Stimulated activated CD4-positive, alpha-beta T cell treated with anti-CD3 and anti-CD28 coated beads, Interleukin-4, amount 100 ng/mL, for 48 hours (primary cell): Measurements from ENCODE around the gene OR1Q1.
"Not testable (repeated sequence)": the region's sequence is repeated elsewhere in the genome, so short reads cannot be mapped to it uniquely, and the experiment has no call there.

Experiments used
- DNase-seq, 2 donors: peaks; one replicate each; pipeline ENCODE4 v3.0.0-alpha.2; 2020; ENCODE audit warnings: low read depth in 2 of 2

The OR1Q1 gene

GRCh38 chr9:122614362-122614761 is at the start of gene OR1Q1:
OR1Q1 (plus strand) TSS chr9:122614738; CDS start chr9:122614738, 0 bp downstream.
- no peak for DNase-seq

GRCh38 chr9:122567901-122568300 is 46.6 kb upstream of the OR1Q1 start:
- no peak for DNase-seq

GRCh38 chr9:122572456-122572855 is 42.1 kb upstream of the OR1Q1 start:
- DNase-seq, result no peak

GRCh38 chr9:122579874-122580273 is 34.7 kb upstream of the OR1Q1 start:
- no peak for DNase-seq

GRCh38 chr9:122580360-122580759 is 34.2 kb upstream of the OR1Q1 start:
- DNase-seq, result no peak

- DNase-seq, result not testable (repeated sequence)
Observed at GRCh38 chr9:122583284-122583683, 31.3 kb upstream of the OR1Q1 start, which contains the start of gene OR1L8. OR1L8 (minus strand) TSS chr9:122583384; CDS start chr9:122568477, 14,907 bp downstream.

GRCh38 chr9:122605691-122606090 is 8.8 kb upstream of the OR1Q1 start:
- DNase-seq, result no peak

GRCh38 chr9:122606587-122606986 is 8.0 kb upstream of the OR1Q1 start:
- DNase-seq, result no peak

GRCh38 chr9:122609804-122610203 is 4.7 kb upstream of the OR1Q1 start:
- no peak for DNase-seq

GRCh38 chr9:122619996-122620395 is 5.5 kb downstream of the OR1Q1 start:
- no peak for DNase-seq

GRCh38 chr9:122642226-122642625 is 27.7 kb downstream of the OR1Q1 start:
- DNase-seq, result no peak

GRCh38 chr9:122656378-122656777 is 41.8 kb downstream of the OR1Q1 start:
- no peak for DNase-seq

- no peak for DNase-seq
Observed at GRCh38 chr9:122657527-122657926, 43.0 kb downstream of the OR1Q1 start, which contains the start of gene OR1B1. OR1B1 (minus strand) TSS chr9:122657627.

GRCh38 chr9:122661416-122661815 is 46.9 kb downstream of the OR1Q1 start, which contains the start of gene OR1L1:
OR1L1 (plus strand) TSS chr9:122661716; CDS start chr9:122661716, 0 bp downstream.
- DNase-seq, result no peak
